Colonic mucosa (tissue), 4 donors: ENCODE results near the gene KPNA6. TPM values are rescaled to one million over a fixed set of nuclear protein-coding genes. Genes with fewer than 3 reads are reported as not detected.
"Not testable (repeated sequence)": the region's sequence is repeated elsewhere in the genome, so short reads cannot be mapped to it uniquely, and the experiment has no call there.

Experiments used
- DNase-seq: peaks from one replicate; pipeline ENCODE4 v3.0.0-alpha.2; 2020
- H3K27ac ChIP-seq: fragments of 200-600 bp; one replicate; pipeline ENCODE4 v1.8.0; 2021
- H3K27me3 ChIP-seq: fragments of 200-600 bp; one replicate; pipeline ENCODE4 v1.8.0; 2021
- H3K36me3 ChIP-seq: fragments of 200-600 bp; one replicate; pipeline ENCODE4 v1.8.0; 2021
- H3K4me1 ChIP-seq: fragments of 200-600 bp; one replicate; pipeline ENCODE4 v1.8.0; 2021; ENCODE audit warnings: mild to moderate bottlenecking
- H3K4me3 ChIP-seq: fragments of 200-600 bp; one replicate; pipeline ENCODE4 v1.8.0; 2021
- H3K9ac ChIP-seq, 2 donors: one replicate each; pipeline ENCODE4 v1.7.0; 2013; ENCODE audit warnings: control low read depth in 2 of 2, low read depth in 2 of 2, low read length in 2 of 2
- H3K9me3 ChIP-seq: fragments of 200-600 bp; one replicate; pipeline ENCODE4 v1.8.0; 2021
- intact Hi-C: fragments of 100-400 bp; cut with DNase I; formaldehyde crosslinking; loops from one replicate; pipeline ENCODE4 v1.14.1; 2022
- total RNA-seq, 2 donors: library from RNA; stranded (reverse); fragmentation: NEBNext Ultra II Directional in 1 of 2; extraction: Animal tissue kit (Norgen Biotek cat#: 25700) in 1 of 2; gene quantifications; one replicate each; pipeline ENCODE4 v1.2.1, GENCODE V29; 2021
- TF ChIP-seq, protein P1 (sequence below): fragments of 200-600 bp; IDR thresholded peaks from one replicate; pipeline ENCODE4 v1.8.0; 2022; ENCODE audit warnings: antibody characterized with exemption, mild to moderate bottlenecking
- donor health status: healthy.
- donor health status: DM: no; HTN: no; CAD: no.
- donor health status: DM: no; HTN: no; CAD: no.

Gene KPNA6
- total RNA-seq, 2 donors from 2014 or later, result 56.7 to 66.9 TPM

DNA sequence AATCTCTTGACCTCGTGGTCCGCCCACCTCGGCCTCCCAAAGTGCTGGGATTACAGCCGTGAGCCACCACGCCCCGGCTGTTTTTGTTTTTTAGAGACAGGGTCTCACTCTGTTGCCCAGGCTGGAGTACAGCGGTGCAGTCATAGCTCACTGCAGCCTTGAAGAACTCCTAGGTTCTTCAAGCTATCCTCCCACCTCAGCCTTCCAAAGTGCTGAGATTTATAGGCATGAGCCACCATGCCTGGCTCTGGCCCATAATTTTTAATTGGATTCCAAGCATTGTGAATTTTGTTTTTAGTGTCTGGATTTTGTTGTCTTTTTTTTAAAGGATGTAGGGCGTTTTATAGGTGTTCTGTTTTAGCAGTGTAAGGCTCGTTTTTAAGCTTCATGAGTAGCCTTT is 43.0 kb downstream of the KPNA6 start:
- H3K4me3 ChIP-seq, result no peak overlapping the region
- intact Hi-C loops, result no loop called here
- no peak overlapping the region for H3K9ac ChIP-seq
- H3K27me3 ChIP-seq, result no peaks in the 10 kb centered on the region
- no peaks in the 10 kb centered on the region for H3K36me3 ChIP-seq
- H3K9me3 ChIP-seq, result no peaks in the 10 kb centered on the region
- TF ChIP-seq, protein P1, sequence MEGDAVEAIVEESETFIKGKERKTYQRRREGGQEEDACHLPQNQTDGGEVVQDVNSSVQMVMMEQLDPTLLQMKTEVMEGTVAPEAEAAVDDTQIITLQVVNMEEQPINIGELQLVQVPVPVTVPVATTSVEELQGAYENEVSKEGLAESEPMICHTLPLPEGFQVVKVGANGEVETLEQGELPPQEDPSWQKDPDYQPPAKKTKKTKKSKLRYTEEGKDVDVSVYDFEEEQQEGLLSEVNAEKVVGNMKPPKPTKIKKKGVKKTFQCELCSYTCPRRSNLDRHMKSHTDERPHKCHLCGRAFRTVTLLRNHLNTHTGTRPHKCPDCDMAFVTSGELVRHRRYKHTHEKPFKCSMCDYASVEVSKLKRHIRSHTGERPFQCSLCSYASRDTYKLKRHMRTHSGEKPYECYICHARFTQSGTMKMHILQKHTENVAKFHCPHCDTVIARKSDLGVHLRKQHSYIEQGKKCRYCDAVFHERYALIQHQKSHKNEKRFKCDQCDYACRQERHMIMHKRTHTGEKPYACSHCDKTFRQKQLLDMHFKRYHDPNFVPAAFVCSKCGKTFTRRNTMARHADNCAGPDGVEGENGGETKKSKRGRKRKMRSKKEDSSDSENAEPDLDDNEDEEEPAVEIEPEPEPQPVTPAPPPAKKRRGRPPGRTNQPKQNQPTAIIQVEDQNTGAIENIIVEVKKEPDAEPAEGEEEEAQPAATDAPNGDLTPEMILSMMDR, result no peak
- no peak overlapping the region for H3K27ac ChIP-seq
- H3K4me1 ChIP-seq, result no peaks in the 10 kb centered on the region
- DNase-seq, result no peak

DNA sequence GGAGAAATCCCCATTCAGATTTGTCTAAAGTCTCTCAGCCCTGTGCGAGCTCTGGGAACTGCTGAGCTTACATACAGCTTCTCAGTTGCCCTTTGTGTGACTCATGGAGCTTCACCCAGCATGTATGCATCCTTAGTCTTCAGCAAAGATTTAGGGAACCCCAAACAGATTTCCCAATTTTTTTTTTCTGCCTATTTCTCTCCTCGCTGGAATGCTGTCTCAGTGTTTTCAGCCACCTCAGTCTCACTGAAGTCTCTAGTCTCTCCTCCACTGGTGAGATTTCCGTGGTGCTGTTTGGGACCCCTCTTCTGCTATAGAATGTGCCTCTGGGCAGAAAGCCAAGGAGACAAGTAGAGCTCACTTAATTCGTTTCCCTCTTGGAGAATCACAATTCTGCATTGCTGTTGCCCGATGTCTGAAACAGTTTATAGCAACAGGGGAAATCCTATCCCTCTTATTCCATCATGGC is 43.5 kb downstream of the KPNA6 start:
- DNase-seq, result no peak
- intact Hi-C loops, result no loop called here
- Histone ChIP-seq H3K4me3 (no peak overlapping the region), H3K36me3 (no peaks in the 10 kb centered on the region), H3K4me1 (no peaks in the 10 kb centered on the region), H3K27ac (no peak overlapping the region), H3K9ac (no peak overlapping the region), H3K9me3 (no peaks in the 10 kb centered on the region), H3K27me3 (no peaks in the 10 kb centered on the region)
- TF ChIP-seq, protein P1, result no peak

DNA sequence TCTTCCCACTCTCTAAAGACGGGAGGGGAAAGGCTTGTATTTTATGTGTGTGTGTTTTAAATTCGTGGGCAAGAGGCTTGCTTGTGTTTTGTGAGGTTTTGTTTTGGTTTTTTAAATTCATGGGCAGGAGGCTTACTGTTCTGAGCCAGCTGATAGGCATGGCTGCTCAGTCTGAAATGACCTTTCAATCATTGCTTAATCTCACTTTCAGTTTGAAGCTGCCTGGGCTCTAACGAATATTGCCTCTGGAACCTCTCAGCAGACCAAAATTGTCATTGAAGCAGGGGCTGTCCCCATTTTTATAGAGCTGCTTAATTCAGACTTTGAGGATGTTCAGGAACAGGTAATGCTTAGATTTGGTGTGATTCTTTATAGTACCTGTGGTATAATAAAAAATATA is 51.3 kb downstream of the KPNA6 start:
- Histone ChIP-seq H3K4me1 (no peaks in the 10 kb centered on the region), H3K36me3 (peaks cover 14% of the 10 kb centered on the region), H3K27ac (no peak overlapping the region), H3K4me3 (no peak overlapping the region), H3K27me3 (no peaks in the 10 kb centered on the region), H3K9me3 (no peaks in the 10 kb centered on the region), H3K9ac (no peak overlapping the region)
- intact Hi-C loops, result no loop called here
- no peak for DNase-seq
- TF ChIP-seq, protein P1, result no peak

DNA sequence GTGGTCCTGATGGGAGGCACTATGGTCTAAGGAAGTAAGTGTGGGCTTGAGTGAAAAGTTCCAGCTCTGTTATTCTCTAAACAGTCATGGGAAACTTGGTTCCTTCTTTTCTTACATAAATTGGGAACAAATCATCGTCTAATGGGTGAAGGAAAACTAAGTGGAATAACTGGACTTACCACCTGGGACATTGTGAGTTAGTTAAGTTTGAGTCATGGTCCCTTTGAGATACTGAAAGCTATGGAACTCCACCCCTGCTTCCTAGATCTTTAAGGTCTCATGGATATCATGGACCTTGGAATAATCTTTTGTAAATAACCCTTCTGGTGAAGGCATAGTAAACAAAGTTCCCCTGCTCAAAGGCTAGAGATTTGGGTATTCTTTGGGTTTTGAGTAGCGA is 55.5 kb downstream of the KPNA6 start:
- no peak overlapping the region for H3K27ac ChIP-seq
- no peak overlapping the region for H3K9ac ChIP-seq
- no peaks in the 10 kb centered on the region for H3K27me3 ChIP-seq
- peaks cover 25% of the 10 kb centered on the region for H3K36me3 ChIP-seq
- H3K9me3 ChIP-seq, result no peaks in the 10 kb centered on the region
- H3K4me1 ChIP-seq, result no peaks in the 10 kb centered on the region
- H3K4me3 ChIP-seq, result no peak overlapping the region
- TF ChIP-seq, protein P1, result no peak
- DNase-seq, result no peak
- intact Hi-C loops, result no loop called here

DNA sequence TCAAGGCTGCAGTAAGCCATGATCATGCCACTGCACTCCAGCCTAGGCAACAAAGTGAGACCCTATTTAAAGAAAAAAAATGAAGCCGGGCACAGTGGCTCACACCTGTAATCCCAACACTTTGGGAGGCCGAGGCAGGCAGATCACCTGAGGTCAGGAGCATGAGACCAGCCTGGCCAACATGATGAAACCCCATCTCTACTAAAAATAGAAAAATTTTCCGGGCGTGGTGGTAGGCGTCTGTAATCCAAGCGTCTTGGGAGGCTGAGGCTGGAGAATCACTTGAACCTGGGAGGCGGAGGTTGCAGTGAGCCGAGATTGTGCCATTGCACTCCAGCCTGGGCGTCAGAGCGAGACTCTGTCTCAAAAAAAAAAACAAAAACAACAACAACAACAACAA is 57.8 kb downstream of the KPNA6 start:
- H3K9ac ChIP-seq, H3K4me1 ChIP-seq, DNase-seq, H3K9me3 ChIP-seq, H3K4me3 ChIP-seq, intact Hi-C loops, H3K27me3 ChIP-seq, H3K27ac ChIP-seq: not testable (repeated sequence)
- peaks cover 34% of the 10 kb centered on the region for H3K36me3 ChIP-seq

DNA sequence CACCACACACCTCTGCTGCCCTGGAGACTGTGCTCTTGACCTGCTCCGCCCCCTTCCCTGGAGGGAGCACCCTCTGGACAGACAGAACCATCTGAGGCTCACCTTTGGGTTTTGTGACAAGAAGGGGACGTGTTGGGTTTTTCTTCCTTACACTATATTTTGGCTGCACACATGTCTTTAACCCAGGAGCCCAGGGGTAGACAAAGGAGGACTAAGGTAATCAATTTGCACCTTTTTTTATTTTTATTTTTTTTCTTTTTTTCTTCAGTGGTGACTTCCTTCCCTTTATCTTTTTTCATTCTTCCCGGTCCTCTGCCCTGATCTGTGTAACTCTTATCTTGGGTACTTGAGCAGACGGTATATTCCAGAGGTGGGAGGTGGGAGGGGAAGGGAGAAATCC is 63.1 kb downstream of the KPNA6 start:
- Histone ChIP-seq H3K4me1 (no peaks in the 10 kb centered on the region), H3K4me3 (no peak overlapping the region), H3K36me3 (peaks cover 30% of the 10 kb centered on the region), H3K9ac (no peak overlapping the region), H3K27me3 (no peaks in the 10 kb centered on the region), H3K27ac (no peak overlapping the region), H3K9me3 (no peaks in the 10 kb centered on the region)
- intact Hi-C loops, result no loop called here
- TF ChIP-seq, protein P1, result no peak
- DNase-seq, result no peak
